ENCODE measurements around the gene GRIP1. TPM values are rescaled to one million over a fixed set of nuclear protein-coding genes. Genes with fewer than 3 reads are reported as not detected.

Gene GRIP1
- total RNA-seq, 1 donor from 2014 or later: 9.1 TPM

GRCh38 chr12:66549050-66549389 lies 129.9 kb downstream of the GRIP1 start:
- no peak for DNase-seq (ENCODE audit: extremely low spot score, unreplicated experiment)
- H3K36me3 Mint-ChIP-seq (ENCODE audit: unreplicated experiment): no peaks in the 10 kb centered on the region
- no peaks in the 10 kb centered on the region for H3K4me1 Mint-ChIP-seq (ENCODE audit: unreplicated experiment)
- no peaks in the 10 kb centered on the region for H3K9me3 Mint-ChIP-seq (ENCODE audit: unreplicated experiment)
- H3K27ac Mint-ChIP-seq (ENCODE audit: unreplicated experiment): no peak overlapping the region
- H3K4me3 Mint-ChIP-seq (ENCODE audit: unreplicated experiment): no peak overlapping the region
- H3K27me3 Mint-ChIP-seq (ENCODE audit: unreplicated experiment): peaks cover 2% of the 10 kb centered on the region
- TF ChIP-seq CTCF (IDR thresholded peaks at IDR 0.05): no peak

GRCh38 chr12:66548338-66549049 lies 130.4 kb downstream of the GRIP1 start:
- no peak for DNase-seq (ENCODE audit: extremely low spot score, unreplicated experiment)
- Mint-ChIP-seq H3K27me3 (ENCODE audit: unreplicated experiment) (peaks cover 2% of the 10 kb centered on the region), H3K9me3 (ENCODE audit: unreplicated experiment) (no peaks in the 10 kb centered on the region), H3K4me1 (ENCODE audit: unreplicated experiment) (no peaks in the 10 kb centered on the region), H3K36me3 (ENCODE audit: unreplicated experiment) (no peaks in the 10 kb centered on the region), H3K4me3 (ENCODE audit: unreplicated experiment) (no peak overlapping the region), H3K27ac (ENCODE audit: unreplicated experiment) (no peak overlapping the region)
- TF ChIP-seq CTCF (IDR thresholded peaks at IDR 0.05): peak; percentile 36

GRCh38 chr12:66541426-66541825 lies 137.4 kb downstream of the GRIP1 start:
- H3K9me3 Mint-ChIP-seq (ENCODE audit: unreplicated experiment): no peaks in the 10 kb centered on the region
- no peaks in the 10 kb centered on the region for H3K4me1 Mint-ChIP-seq (ENCODE audit: unreplicated experiment)
- no peak for DNase-seq (ENCODE audit: extremely low spot score, unreplicated experiment)
- no peak for TF ChIP-seq CTCF (IDR thresholded peaks at IDR 0.05)
- no peak overlapping the region for H3K4me3 Mint-ChIP-seq (ENCODE audit: unreplicated experiment)
- H3K27me3 Mint-ChIP-seq (ENCODE audit: unreplicated experiment): no peaks in the 10 kb centered on the region
- H3K36me3 Mint-ChIP-seq (ENCODE audit: unreplicated experiment): no peaks in the 10 kb centered on the region
- no peak overlapping the region for H3K27ac Mint-ChIP-seq (ENCODE audit: unreplicated experiment)

GRCh38 chr12:66539431-66539830 lies 139.4 kb downstream of the GRIP1 start:
- Mint-ChIP-seq H3K36me3 (ENCODE audit: unreplicated experiment) (no peaks in the 10 kb centered on the region), H3K4me3 (ENCODE audit: unreplicated experiment) (no peak overlapping the region), H3K9me3 (ENCODE audit: unreplicated experiment) (no peaks in the 10 kb centered on the region), H3K27ac (ENCODE audit: unreplicated experiment) (no peak overlapping the region), H3K27me3 (ENCODE audit: unreplicated experiment) (no peaks in the 10 kb centered on the region), H3K4me1 (ENCODE audit: unreplicated experiment) (no peaks in the 10 kb centered on the region)
- no peak for TF ChIP-seq CTCF (IDR thresholded peaks at IDR 0.05)
- DNase-seq (ENCODE audit: extremely low spot score, unreplicated experiment): no peak

- no peak for DNase-seq (ENCODE audit: extremely low spot score, unreplicated experiment)
- H3K9me3 Mint-ChIP-seq (ENCODE audit: unreplicated experiment): no peaks in the 10 kb centered on the region
- H3K4me3 Mint-ChIP-seq (ENCODE audit: unreplicated experiment): no peak overlapping the region
- H3K4me1 Mint-ChIP-seq (ENCODE audit: unreplicated experiment): no peaks in the 10 kb centered on the region
- H3K36me3 Mint-ChIP-seq (ENCODE audit: unreplicated experiment): no peaks in the 10 kb centered on the region
- no peak for TF ChIP-seq CTCF (IDR thresholded peaks at IDR 0.05)
- H3K27me3 Mint-ChIP-seq (ENCODE audit: unreplicated experiment): no peaks in the 10 kb centered on the region
- no peak overlapping the region for H3K27ac Mint-ChIP-seq (ENCODE audit: unreplicated experiment)
Measured at GRCh38 chr12:66538970-66539369, 139.9 kb downstream of the GRIP1 start.
